Measurements from ENCODE around the gene ST14. TPM values are rescaled to one million over a fixed set of nuclear protein-coding genes. Genes with fewer than 3 reads are reported as not detected.

The ST14 gene
- total RNA-seq, 1 donor from 2014 or later, result 1.4 TPM

DNA sequence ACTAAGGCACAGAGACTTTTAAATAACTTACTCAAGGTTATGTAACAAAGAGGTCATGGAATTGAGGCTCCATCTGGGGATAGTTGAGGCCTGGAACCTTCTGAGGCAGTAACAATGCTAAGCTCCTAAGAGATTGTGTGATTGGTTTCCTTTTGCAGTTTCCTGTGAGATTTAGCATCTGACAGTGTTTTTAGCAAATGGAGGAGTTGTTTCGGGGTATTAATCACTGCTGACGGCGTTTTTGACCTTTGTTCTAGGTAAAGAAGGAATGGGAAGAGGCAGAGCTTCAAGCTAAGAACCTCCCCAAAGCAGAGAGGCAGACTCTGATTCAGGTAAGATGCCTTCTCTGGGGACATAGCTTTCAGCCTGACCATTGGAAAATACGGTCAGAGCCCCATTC lies 32.1 kb upstream of the ST14 start:
- Mint-ChIP-seq H3K36me3 (peaks cover 61% of the 10 kb centered on the region), H3K27ac (no peak overlapping the region), H3K4me1 (no peaks in the 10 kb centered on the region), H3K4me3 (no peak overlapping the region), H3K9me3 (no peaks in the 10 kb centered on the region), H3K27me3 (ENCODE audit: insufficient read depth, low read depth) (peaks cover 5% of the 10 kb centered on the region)
- Histone ChIP-seq H3K4me3 (no peak overlapping the region), H3K9me3 (ENCODE audit: low read depth) (no peaks in the 10 kb centered on the region), H3K27ac (no peak overlapping the region), H3K4me2 (no peak overlapping the region), H3K36me3 (peaks cover 12% of the 10 kb centered on the region), H3K4me1 (no peaks in the 10 kb centered on the region), H3F3A (ENCODE audit: low read depth) (peaks cover 17% of the 10 kb centered on the region), H3K9ac (no peak overlapping the region), H2AFZ (replicated peaks) (no peak overlapping the region), H3K27me3 (no peaks in the 10 kb centered on the region), H4K20me1 (ENCODE audit: low read depth) (no peaks in the 10 kb centered on the region), H3K79me2 (ENCODE audit: low read depth) (peaks cover 17% of the 10 kb centered on the region)
- no peak for TF ChIP-seq CTCF (IDR thresholded peaks at IDR 0.05)
- no peak for TF ChIP-seq EZH2phosphoT487 (IDR thresholded peaks at IDR 0.05)
- no peak for TF ChIP-seq EZH2 (IDR thresholded peaks at IDR 0.05)
- no peak for DNase-seq (ENCODE audit: low spot score)

- Histone ChIP-seq H3F3A (ENCODE audit: low read depth) (peaks cover 17% of the 10 kb centered on the region), H2AFZ (replicated peaks) (no peak overlapping the region), H4K20me1 (ENCODE audit: low read depth) (no peaks in the 10 kb centered on the region), H3K36me3 (peaks cover 21% of the 10 kb centered on the region), H3K79me2 (ENCODE audit: low read depth) (peaks cover 27% of the 10 kb centered on the region), H3K27ac (no peak overlapping the region), H3K4me2 (no peak overlapping the region), H3K9me3 (ENCODE audit: low read depth) (no peaks in the 10 kb centered on the region), H3K4me1 (no peaks in the 10 kb centered on the region), H3K9ac (no peak overlapping the region), H3K27me3 (no peaks in the 10 kb centered on the region), H3K4me3 (no peak overlapping the region)
- Mint-ChIP-seq H3K4me1 (no peaks in the 10 kb centered on the region), H3K27ac (no peak overlapping the region), H3K4me3 (no peak overlapping the region), H3K36me3 (peaks cover 64% of the 10 kb centered on the region), H3K27me3 (ENCODE audit: insufficient read depth, low read depth) (peaks cover 5% of the 10 kb centered on the region), H3K9me3 (no peaks in the 10 kb centered on the region)
- TF ChIP-seq EZH2phosphoT487 (IDR thresholded peaks at IDR 0.05), result no peak
- TF ChIP-seq CTCF (IDR thresholded peaks at IDR 0.05), result no peak
- TF ChIP-seq EZH2 (IDR thresholded peaks at IDR 0.05), result no peak
- DNase-seq (ENCODE audit: low spot score), result no peak
Measured at GRCh38 chr11:130128626-130129025, 31.0 kb upstream of the ST14 start.

GRCh38 chr11:130129922-130130321 lies 29.7 kb upstream of the ST14 start:
- Histone ChIP-seq H3K4me3 (no peak overlapping the region), H3K4me1 (no peaks in the 10 kb centered on the region), H3K36me3 (peaks cover 27% of the 10 kb centered on the region), H2AFZ (replicated peaks) (no peak overlapping the region), H3K9ac (no peak overlapping the region), H4K20me1 (ENCODE audit: low read depth) (no peaks in the 10 kb centered on the region), H3K79me2 (ENCODE audit: low read depth) (peaks cover 17% of the 10 kb centered on the region), H3K4me2 (no peak overlapping the region), H3K9me3 (ENCODE audit: low read depth) (no peaks in the 10 kb centered on the region), H3K27me3 (no peaks in the 10 kb centered on the region), H3F3A (ENCODE audit: low read depth) (peaks cover 17% of the 10 kb centered on the region), H3K27ac (no peak overlapping the region)
- Mint-ChIP-seq H3K4me1 (no peaks in the 10 kb centered on the region), H3K36me3 (peaks cover 64% of the 10 kb centered on the region), H3K27me3 (ENCODE audit: insufficient read depth, low read depth) (peaks cover 2% of the 10 kb centered on the region), H3K27ac (no peak overlapping the region), H3K9me3 (no peaks in the 10 kb centered on the region), H3K4me3 (no peak overlapping the region)
- DNase-seq (ENCODE audit: low spot score), result no peak
- TF ChIP-seq EZH2phosphoT487 (IDR thresholded peaks at IDR 0.05), result no peak
- no peak for TF ChIP-seq CTCF (IDR thresholded peaks at IDR 0.05)
- no peak for TF ChIP-seq EZH2 (IDR thresholded peaks at IDR 0.05)
